Ishikawa (cell line): ENCODE data around the gene SPTBN5.

Experiments
- CEBPB ChIP-seq: IDR thresholded peaks from 2 replicates; pipeline ENCODE4 v1.6.1; 2012
- CREB1 ChIP-seq: IDR thresholded peaks from 2 replicates; pipeline ENCODE4 v1.6.1; 2012; ENCODE audit warnings: low read depth
- EGR1 ChIP-seq: IDR thresholded peaks from 2 replicates; pipeline ENCODE4 v1.6.1; 2012
- EP300 ChIP-seq: IDR thresholded peaks from 2 replicates; pipeline ENCODE4 v1.6.1; 2012; ENCODE audit warnings: borderline replicate concordance
- FOXM1 ChIP-seq: IDR thresholded peaks from 2 replicates; pipeline ENCODE4 v1.6.1; 2012; ENCODE audit warnings: low read depth, borderline replicate concordance
- MAX ChIP-seq: IDR thresholded peaks from 2 replicates; pipeline ENCODE4 v1.6.1; 2012
- NFIC ChIP-seq: IDR thresholded peaks from 2 replicates; pipeline ENCODE4 v1.6.1; 2012
- RAD21 ChIP-seq: IDR thresholded peaks from 2 replicates; pipeline ENCODE4 v1.6.1; 2012; ENCODE audit warnings: low read depth
- REST ChIP-seq: IDR thresholded peaks from 2 replicates; pipeline ENCODE4 v1.6.1; 2012; ENCODE audit warnings: low read depth, mild to moderate bottlenecking
- TAF1 ChIP-seq: IDR thresholded peaks from 2 replicates; pipeline ENCODE4 v1.6.1; 2012; ENCODE audit warnings: low read depth, mild to moderate bottlenecking
- TCF12 ChIP-seq: IDR thresholded peaks from 2 replicates; pipeline ENCODE4 v1.6.1; 2012; ENCODE audit warnings: low read depth
- TEAD4 ChIP-seq: IDR thresholded peaks from 2 replicates; pipeline ENCODE4 v1.6.1; 2012
- YY1 ChIP-seq: IDR thresholded peaks from 2 replicates; pipeline ENCODE4 v1.6.1; 2012; ENCODE audit warnings: low read depth
- ZBTB7A ChIP-seq: IDR thresholded peaks from 2 replicates; pipeline ENCODE4 v1.6.1; 2012; ENCODE audit warnings: low read depth
- TF ChIP-seq, protein P1 (sequence below): IDR thresholded peaks from 2 replicates; pipeline ENCODE4 v1.6.1; 2012

The SPTBN5 gene

GRCh38 chr15:41922353-41922752 lies 28.5 kb upstream of the SPTBN5 start:
- TF ChIP-seq MAX (no peak), CREB1 (no peak), TCF12 (no peak)
- TF ChIP-seq, protein P1, sequence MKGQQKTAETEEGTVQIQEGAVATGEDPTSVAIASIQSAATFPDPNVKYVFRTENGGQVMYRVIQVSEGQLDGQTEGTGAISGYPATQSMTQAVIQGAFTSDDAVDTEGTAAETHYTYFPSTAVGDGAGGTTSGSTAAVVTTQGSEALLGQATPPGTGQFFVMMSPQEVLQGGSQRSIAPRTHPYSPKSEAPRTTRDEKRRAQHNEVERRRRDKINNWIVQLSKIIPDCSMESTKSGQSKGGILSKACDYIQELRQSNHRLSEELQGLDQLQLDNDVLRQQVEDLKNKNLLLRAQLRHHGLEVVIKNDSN = no peak

DNA sequence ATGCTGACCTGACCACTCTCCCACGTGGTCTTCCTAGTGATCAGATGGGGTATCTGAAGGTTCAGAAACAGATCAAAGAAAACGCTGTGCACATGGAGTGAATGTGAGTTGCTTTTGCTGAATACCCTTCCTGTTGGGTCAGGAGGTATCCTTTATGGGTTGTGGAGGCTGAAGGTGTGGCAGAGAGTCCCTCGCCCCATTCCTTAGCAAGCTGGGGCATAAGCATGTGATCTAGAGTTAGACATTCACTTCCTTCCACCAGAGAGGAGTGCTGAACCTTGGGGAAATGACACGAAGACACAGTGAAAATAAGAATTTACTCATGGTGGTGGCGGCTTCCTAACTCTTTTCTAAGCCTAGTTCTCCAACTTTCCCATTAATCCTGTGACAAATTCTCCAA lies 27.8 kb upstream of the SPTBN5 start:
- no peak for TF ChIP-seq TAF1
- TF ChIP-seq RAD21 = no peak
- no peak for TF ChIP-seq NFIC

- TF ChIP-seq EP300 = no peak
These were observed 27.3 kb upstream of the SPTBN5 start for GRCh38 chr15:41921167-41921566.

GRCh38 chr15:41919954-41920538 lies 26.2 kb upstream of the SPTBN5 start:
- TF ChIP-seq MAX = no peak
- TF ChIP-seq RAD21 = no peak
- TF ChIP-seq ZBTB7A = no peak
- TF ChIP-seq CREB1 = no peak
- TF ChIP-seq EGR1 = no peak
- no peak for TF ChIP-seq YY1
- TF ChIP-seq TAF1 = no peak
- no peak for TF ChIP-seq EP300
- TF ChIP-seq CEBPB = no peak
- TF ChIP-seq FOXM1 = no peak
- no peak for TF ChIP-seq NFIC
- no peak for TF ChIP-seq REST
- no peak for TF ChIP-seq TEAD4
- TF ChIP-seq, protein P1 = no peak
- TF ChIP-seq TCF12 = no peak

DNA sequence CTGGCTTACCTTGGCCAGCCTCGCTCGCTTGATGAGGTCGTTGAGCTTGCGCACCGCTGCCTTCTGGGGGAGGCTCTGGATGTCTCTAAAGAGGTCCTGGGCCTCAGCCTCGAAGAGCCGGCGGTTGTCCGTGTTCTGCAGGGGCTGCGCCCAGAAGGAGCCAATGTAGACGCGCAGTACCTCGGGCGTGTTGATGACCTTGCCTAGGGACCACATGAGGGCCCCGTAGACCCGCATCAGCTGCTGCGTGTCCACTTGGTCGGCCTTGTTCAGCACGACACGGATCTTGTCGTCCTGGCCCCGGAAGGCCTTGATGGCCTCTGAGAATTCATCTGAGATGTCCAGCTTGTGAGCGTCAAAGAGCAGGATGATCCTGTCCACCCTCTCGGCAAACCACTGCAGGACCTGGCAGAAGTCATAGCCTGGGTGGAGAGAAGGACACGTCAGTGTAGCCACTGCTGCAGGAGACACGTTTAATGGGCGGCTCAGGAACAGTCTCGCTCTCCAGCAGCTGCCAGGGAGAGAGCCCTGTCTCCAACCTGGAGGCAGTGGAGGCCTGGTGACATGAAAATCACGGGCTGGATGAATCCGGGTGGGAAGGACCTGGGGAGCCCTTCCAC lies 25.5 kb upstream of the SPTBN5 start:
- TF ChIP-seq ZBTB7A (no peak), CREB1 (no peak), YY1 (no peak), CEBPB (no peak), FOXM1 (no peak), TEAD4 (no peak), TAF1 (no peak)

GRCh38 chr15:41918506-41919126 lies 24.8 kb upstream of the SPTBN5 start:
- TF ChIP-seq CREB1 (no peak), FOXM1 (no peak), NFIC (no peak), MAX (no peak), EGR1 (no peak), YY1 (no peak), TCF12 (no peak), CEBPB (no peak), EP300 (no peak), TAF1 (no peak), ZBTB7A (no peak), TEAD4 (no peak), REST (no peak), RAD21 (no peak)
- TF ChIP-seq, protein P1 = no peak
